GM18511 (cell line): ENCODE results near the gene SMIM12.
"Not testable (repeated sequence)": the region's sequence is repeated elsewhere in the genome, so short reads cannot be mapped to it uniquely, and the experiment has no call there.

Experiments
- ATAC-seq: cut with Tn5 transposase; IDR thresholded peaks from one replicate; pipeline ENCODE4 v1.9.1; 2021; ENCODE audit warnings: mild to moderate bottlenecking, moderate library complexity; ENCODE audit not compliant: unreplicated experiment

SMIM12 gene

GRCh38 chr1:34845131-34845901, 14.2 kb downstream of the SMIM12 start:
- ATAC-seq = no peak

- no peak for ATAC-seq
Observed at GRCh38 chr1:34844252-34844634, 15.3 kb downstream of the SMIM12 start.

- ATAC-seq = no peak
Observed at GRCh38 chr1:34843392-34844251, 15.9 kb downstream of the SMIM12 start.

- ATAC-seq = no peak
Observed at GRCh38 chr1:34842952-34843371, 16.6 kb downstream of the SMIM12 start.

GRCh38 chr1:34842073-34842472, 17.5 kb downstream of the SMIM12 start:
- ATAC-seq = no peak

GRCh38 chr1:34840426-34840825, 19.1 kb downstream of the SMIM12 start:
- no peak for ATAC-seq

GRCh38 chr1:34839526-34840305, 19.8 kb downstream of the SMIM12 start:
- no peak for ATAC-seq

- no peak for ATAC-seq
Observed at GRCh38 chr1:34833711-34834110, 25.8 kb downstream of the SMIM12 start.

- ATAC-seq = no peak
Observed at GRCh38 chr1:34831721-34832246, 27.8 kb downstream of the SMIM12 start.

GRCh38 chr1:34829250-34829649, 30.3 kb downstream of the SMIM12 start:
- ATAC-seq = no peak

GRCh38 chr1:34828611-34829010, 30.9 kb downstream of the SMIM12 start:
- ATAC-seq = no peak

GRCh38 chr1:34827341-34827941, 32.1 kb downstream of the SMIM12 start:
- ATAC-seq = no peak

GRCh38 chr1:34825455-34826091, 34.0 kb downstream of the SMIM12 start:
- ATAC-seq = no peak

- ATAC-seq = no peak
Observed at GRCh38 chr1:34824817-34825454, 34.6 kb downstream of the SMIM12 start.

- ATAC-seq = no peak
Observed at GRCh38 chr1:34822202-34822601, 37.3 kb downstream of the SMIM12 start.

GRCh38 chr1:34818862-34819261, 40.7 kb downstream of the SMIM12 start:
- ATAC-seq = not testable (repeated sequence)

- no peak for ATAC-seq
Observed at GRCh38 chr1:34816778-34817177, 42.8 kb downstream of the SMIM12 start.

- ATAC-seq = no peak
Observed at GRCh38 chr1:34816332-34816731, 43.2 kb downstream of the SMIM12 start.

- not testable (repeated sequence) for ATAC-seq
Observed at GRCh38 chr1:34810781-34811180, 48.8 kb downstream of the SMIM12 start.
